Right cardiac atrium (tissue), 5 donors: ENCODE measurements around the gene E2F6. TPM values are rescaled to one million over a fixed set of nuclear protein-coding genes. Genes with fewer than 3 reads are reported as not detected.

Experiments used
- ATAC-seq, 2 donors: fragments of 200-7000 bp; cut with Tn5 transposase; one replicate each; pipeline versions ENCODE4 v1.8.0 to v1.9.1; 2020; ENCODE audit warnings: moderate library complexity in 2 of 2, mild to moderate bottlenecking in 1 of 2
- DNase-seq, 3 donors: peaks; one replicate each; pipeline ENCODE4 v3.0.0-alpha.2; 2020
- H3K27ac ChIP-seq: one replicate; pipeline ENCODE4 v1.5.1; 2013; ENCODE audit warnings: mild to moderate bottlenecking, low read length, control low read depth, moderate library complexity
- H3K27me3 ChIP-seq: one replicate; pipeline ENCODE4 v1.6.1; 2013; ENCODE audit not compliant: control insufficient read depth, insufficient read depth
- H3K4me1 ChIP-seq: one replicate; pipeline ENCODE4 v1.6.1; 2013; ENCODE audit warnings: low read length; ENCODE audit not compliant: control insufficient read depth, insufficient read depth
- H3K4me3 ChIP-seq: one replicate; pipeline ENCODE4 v1.5.1; 2013; ENCODE audit warnings: low read length, control low read depth
- H3K9me3 ChIP-seq: one replicate; pipeline ENCODE4 v1.6.1; 2013; ENCODE audit warnings: low read length; ENCODE audit not compliant: control insufficient read depth
- WGBS: extraction: QIAGEN DNeasy Blood & Tissue Kit; methylation state at CpG from one replicate; pipeline ENCODE4 v1.1.7; 2013; 5-methylcytosine and 5-hydroxymethylcytosine counted together
- intact Hi-C, 4 donors: fragments of 100-400 bp; cut with DNase I; formaldehyde crosslinking; loops; one replicate each; pipeline versions ENCODE4 v1.11.0 to v1.14.0; 2022 to 2023
- polyA plus RNA-seq: library from polyadenylated mRNA; stranded (reverse); fragments of 200-250 nt; gene quantifications from one replicate; pipeline ENCODE4 v1.2.3, GENCODE V29; 2013
- total RNA-seq, 4 donors: library from RNA; stranded (reverse); fragmentation: NEBNext Ultra II Directional; extraction: Animal tissue kit (Norgen Biotek cat#: 25700); gene quantifications; one replicate each; pipeline ENCODE4 v1.2.1, GENCODE V29; 2021
- donor health status: healthy with polysubstance abuse.
- donor health status: DM: no; HTN: yes; CAD: no.
- donor health status: DM: no; HTN: no; CAD: no.
- donor health status: DM: no; HTN: yes; CAD: no; lungs with severe emphysema.
- donor health status: DM: yes; HTN: yes; CAD: no.

Gene E2F6
- total and polyA plus RNA-seq, 5 donors, result 10.9 to 19.9 (median 15.9) TPM

GRCh38 chr2:11422901-11423435 is 43.0 kb downstream of the E2F6 start:
- over 99% methylated on average over 4 of the region's 4 CpGs for WGBS
- Histone ChIP-seq H3K4me1 (peaks cover 1% of the 10 kb centered on the region), H3K27ac (peak overlapping the region; percentile 94), H3K27me3 (no peaks in the 10 kb centered on the region), H3K4me3 (no peak overlapping the region), H3K9me3 (no peaks in the 10 kb centered on the region)
- intact Hi-C loops, result no loop called here
- ATAC-seq, result no peak
- DNase-seq, result no peak

DNA sequence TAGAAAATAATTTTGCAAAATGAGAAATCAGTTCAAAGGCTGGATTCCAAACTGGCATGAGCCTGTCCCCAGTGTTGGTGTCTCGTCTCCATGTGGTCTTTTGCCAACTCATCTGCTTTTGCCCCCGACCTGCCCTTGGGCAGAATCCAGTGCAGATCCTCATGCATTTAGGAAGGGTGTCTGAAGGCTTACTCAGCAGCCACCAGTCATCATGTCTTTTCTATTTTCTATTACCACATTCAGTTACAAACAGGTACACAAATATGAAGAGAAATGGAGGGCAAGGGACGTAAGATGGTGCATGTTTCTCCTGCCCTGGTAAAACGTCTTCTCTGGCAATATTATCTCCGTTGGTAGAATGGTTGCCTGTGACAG is 43.5 kb downstream of the E2F6 start:
- Histone ChIP-seq H3K4me1 (peaks cover 1% of the 10 kb centered on the region), H3K27ac (peak overlapping the region; percentile 94), H3K9me3 (no peaks in the 10 kb centered on the region), H3K27me3 (no peaks in the 10 kb centered on the region), H3K4me3 (no peak overlapping the region)
- 80% methylated on average over 5 of the region's 5 CpGs for WGBS
- ATAC-seq (no peak), DNase-seq (no peak)
- intact Hi-C loops, result no loop called here

DNA sequence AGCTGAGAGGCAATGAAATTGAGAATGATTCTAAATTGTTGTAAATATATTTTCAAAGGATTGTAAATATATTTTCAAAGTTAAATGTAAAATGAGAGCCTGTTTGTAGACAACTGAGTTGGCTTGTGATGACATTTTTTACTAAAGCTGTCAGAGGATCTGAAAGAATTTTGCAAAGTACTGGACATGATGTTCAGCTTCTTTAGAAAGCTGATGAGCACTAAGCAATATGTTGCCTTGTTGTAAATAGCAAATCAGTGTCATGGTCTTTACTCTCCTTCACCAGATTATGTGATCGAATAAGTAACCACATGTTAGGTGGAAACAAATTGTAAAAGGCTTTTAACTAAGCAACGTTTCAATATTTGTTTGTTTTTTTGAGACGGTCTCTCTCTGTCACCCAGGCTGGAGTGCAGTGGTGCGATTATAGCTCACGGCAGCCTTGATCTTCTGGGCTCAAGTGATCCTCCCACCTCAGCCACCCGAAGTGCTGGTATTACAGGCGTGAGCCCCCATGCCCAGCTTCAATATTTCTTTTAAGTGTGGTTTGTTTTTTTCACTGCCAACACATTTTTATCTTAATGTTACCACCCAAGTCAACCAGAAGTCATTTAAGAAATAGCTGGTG is 44.0 kb downstream of the E2F6 start:
- H3K4me3 ChIP-seq, result no peak overlapping the region
- WGBS, result 66% methylated on average over 7 of the region's 7 CpGs
- DNase-seq, result no peak
- H3K4me1 ChIP-seq, result peaks cover 1% of the 10 kb centered on the region
- no peaks in the 10 kb centered on the region for H3K9me3 ChIP-seq
- intact Hi-C loops, result no loop called here
- peak in 1 of 2 donors; percentile 39 for ATAC-seq
- H3K27me3 ChIP-seq, result no peaks in the 10 kb centered on the region
- peak overlapping the region; percentile 94 for H3K27ac ChIP-seq

GRCh38 chr2:11420671-11421070 is 45.3 kb downstream of the E2F6 start:
- peak overlapping the region; percentile 66 for H3K27ac ChIP-seq
- no peak overlapping the region for H3K4me3 ChIP-seq
- intact Hi-C loops, result no loop called here
- no peaks in the 10 kb centered on the region for H3K27me3 ChIP-seq
- peaks cover 1% of the 10 kb centered on the region for H3K4me1 ChIP-seq
- ATAC-seq, result peak in 1 of 2 donors; percentile 32
- no peaks in the 10 kb centered on the region for H3K9me3 ChIP-seq
- WGBS, result 82% methylated on average over 9 of the region's 9 CpGs
- DNase-seq, result no peak

GRCh38 chr2:11420190-11420589 is 45.8 kb downstream of the E2F6 start:
- Histone ChIP-seq H3K27me3 (no peaks in the 10 kb centered on the region), H3K4me3 (no peak overlapping the region), H3K27ac (no peak overlapping the region), H3K9me3 (no peaks in the 10 kb centered on the region), H3K4me1 (peaks cover 1% of the 10 kb centered on the region)
- DNase-seq, result no peak
- ATAC-seq, result peak; percentile 50 to 52
- intact Hi-C loops, result no loop called here
- 38% methylated on average over 2 of the region's 2 CpGs for WGBS

- ATAC-seq, result peak; percentile 90 to 92
- peak overlapping the region; percentile 77 for H3K27ac ChIP-seq
- intact Hi-C loops, result loop anchor here in 1 of 4 donors (10.0 kb wide), 1 partner anchor 285 kb away; a partner anchor contains a TSS
- DNase-seq, result no peak
- H3K4me1 ChIP-seq, result peaks cover 1% of the 10 kb centered on the region
- 30% methylated on average over 8 of the region's 8 CpGs for WGBS
- H3K9me3 ChIP-seq, result no peaks in the 10 kb centered on the region
- H3K4me3 ChIP-seq, result no peak overlapping the region
- H3K27me3 ChIP-seq, result no peaks in the 10 kb centered on the region
These were observed 46.2 kb downstream of the E2F6 start for GRCh38 chr2:11419781-11420180.

DNA sequence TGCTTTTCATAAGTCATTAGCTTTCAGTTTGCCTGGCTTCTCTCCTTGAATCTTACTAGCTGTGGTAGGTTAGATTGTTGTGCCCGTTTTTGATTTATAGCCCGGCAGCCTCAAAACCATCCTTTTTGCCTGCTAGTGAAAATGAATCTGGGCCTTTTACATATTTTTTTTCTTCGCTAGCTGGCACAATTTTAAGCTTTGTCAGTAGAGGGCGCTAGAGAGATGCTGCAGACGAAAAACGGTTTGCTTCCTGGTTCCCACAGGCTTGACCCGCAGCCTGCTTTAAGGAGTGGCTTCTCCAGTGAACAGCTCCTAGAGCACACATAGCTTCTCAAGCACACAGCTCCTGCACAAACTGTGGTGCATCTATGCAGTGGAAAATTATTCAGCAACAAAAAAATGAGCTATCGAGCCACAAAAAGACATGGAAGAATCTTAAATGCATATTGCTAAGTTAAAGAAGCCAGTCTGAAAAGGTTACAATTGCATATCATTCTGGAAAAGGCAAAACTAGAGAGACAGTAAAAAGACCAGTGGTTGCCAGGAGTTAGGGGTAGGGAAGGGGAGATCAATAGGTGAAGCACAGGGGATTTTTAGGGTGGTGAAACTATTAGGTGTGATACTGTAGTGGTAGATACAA is 47.9 kb downstream of the E2F6 start:
- Histone ChIP-seq H3K27me3 (no peaks in the 10 kb centered on the region), H3K4me1 (peaks cover 1% of the 10 kb centered on the region), H3K4me3 (no peak overlapping the region), H3K9me3 (no peaks in the 10 kb centered on the region), H3K27ac (no peak overlapping the region)
- no peak for ATAC-seq
- 59% methylated on average over 8 of the region's 8 CpGs for WGBS
- intact Hi-C loops, result loop anchor here in 1 of 4 donors (10.0 kb wide), 1 partner anchor 283 kb away; a partner anchor contains a TSS
- no peak for DNase-seq

GRCh38 chr2:11416931-11417330 is 49.0 kb downstream of the E2F6 start:
- Histone ChIP-seq H3K27ac (no peak overlapping the region), H3K27me3 (no peaks in the 10 kb centered on the region), H3K4me3 (no peak overlapping the region), H3K9me3 (no peaks in the 10 kb centered on the region), H3K4me1 (peaks cover 1% of the 10 kb centered on the region)
- 97% methylated on average over 2 of the region's 2 CpGs for WGBS
- DNase-seq (no peak), ATAC-seq (no peak)
- intact Hi-C loops, result loop anchor here in 1 of 4 donors (10.0 kb wide), 1 partner anchor 282 kb away; a partner anchor contains a TSS

DNA sequence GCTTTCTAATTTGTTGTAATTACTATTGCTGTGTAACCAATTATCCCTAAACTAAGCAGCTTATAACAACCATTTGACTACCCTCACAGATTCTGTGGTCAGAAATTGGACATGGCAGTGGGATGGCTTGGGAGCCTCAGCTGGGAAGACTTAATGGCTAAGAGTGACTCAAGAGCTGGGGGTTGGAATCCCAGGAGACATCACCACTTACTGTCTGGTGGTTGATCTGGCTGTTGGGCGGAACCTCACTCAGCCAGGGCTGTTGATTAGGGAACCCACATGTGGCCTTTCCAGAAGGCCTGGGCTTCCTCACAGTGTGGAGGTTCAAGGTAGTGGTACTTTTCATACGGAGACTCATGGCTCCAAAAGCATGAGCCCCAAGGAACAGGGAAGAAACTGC is 49.8 kb downstream of the E2F6 start:
- ATAC-seq, result no peak
- DNase-seq, result no peak
- 99% methylated on average over 2 of the region's 2 CpGs for WGBS
- Histone ChIP-seq H3K27me3 (no peaks in the 10 kb centered on the region), H3K4me1 (peaks cover 1% of the 10 kb centered on the region), H3K27ac (no peak overlapping the region), H3K4me3 (no peak overlapping the region), H3K9me3 (no peaks in the 10 kb centered on the region)
- intact Hi-C loops, result loop anchor here in 1 of 4 donors (10.0 kb wide), 1 partner anchor 281 kb away; a partner anchor contains a TSS

- Histone ChIP-seq H3K9me3 (no peaks in the 10 kb centered on the region), H3K27me3 (no peaks in the 10 kb centered on the region), H3K4me3 (no peak overlapping the region), H3K4me1 (no peaks in the 10 kb centered on the region), H3K27ac (no peak overlapping the region)
- 86% methylated on average over 12 of the region's 12 CpGs for WGBS
- DNase-seq, result no peak
- intact Hi-C loops, result loop anchor here (5.0 to 10.0 kb wide), 4 partner anchors 72 to 282 kb away; partner anchors contain the start of gene ROCK2 (in 1 of the 4)
- no peak for ATAC-seq
These were observed 51.4 kb downstream of the E2F6 start for GRCh38 chr2:11414372-11415124.

DNA sequence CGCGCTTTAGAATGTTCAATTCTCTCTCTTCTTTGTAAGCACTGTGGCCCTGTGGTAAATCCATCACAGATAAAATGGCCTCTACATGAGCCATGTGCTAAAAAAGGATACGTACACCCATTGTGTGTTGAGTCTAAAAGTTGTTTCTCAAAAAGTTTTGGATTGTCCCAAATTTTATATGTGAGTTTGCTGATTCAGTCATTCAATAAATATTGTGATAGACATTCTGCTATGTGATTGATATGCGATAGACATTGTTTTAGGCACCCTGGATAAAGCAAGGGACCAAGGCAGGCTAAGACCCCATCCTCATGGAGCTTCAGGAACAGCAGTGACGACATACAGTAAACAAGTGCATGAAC is 53.5 kb downstream of the E2F6 start:
- ATAC-seq (no peak), DNase-seq (no peak)
- Histone ChIP-seq H3K4me3 (no peak overlapping the region), H3K27me3 (no peaks in the 10 kb centered on the region), H3K9me3 (no peaks in the 10 kb centered on the region), H3K4me1 (no peaks in the 10 kb centered on the region), H3K27ac (no peak overlapping the region)
- intact Hi-C loops, result loop anchor here (1.0 to 10.0 kb wide), 6 partner anchors 70 to 280 kb away; partner anchors contain the start of gene ROCK2 (in 1 of the 4)
- 82% methylated on average over 5 of the region's 5 CpGs for WGBS
